ENCODE results near the gene HSPA1A.
"Not testable (repeated sequence)": the region's sequence is repeated elsewhere in the genome, so short reads cannot be mapped to it uniquely, and the experiment has no call there.

HSPA1A gene

GRCh38 chr6:31781244-31782125 is 33.9 kb upstream of the HSPA1A start:
- ATAC-seq (no peak), DNase-seq (no peak)

GRCh38 chr6:31782126-31782855 is 33.1 kb upstream of the HSPA1A start:
- no peak for DNase-seq

GRCh38 chr6:31784098-31784925 is 31.0 kb upstream of the HSPA1A start:
- DNase-seq (no peak), ATAC-seq (no peak)

More at GRCh38 chr6:31782126-31782855, 33.1 kb upstream of the HSPA1A start:
- no peak for ATAC-seq

DNA sequence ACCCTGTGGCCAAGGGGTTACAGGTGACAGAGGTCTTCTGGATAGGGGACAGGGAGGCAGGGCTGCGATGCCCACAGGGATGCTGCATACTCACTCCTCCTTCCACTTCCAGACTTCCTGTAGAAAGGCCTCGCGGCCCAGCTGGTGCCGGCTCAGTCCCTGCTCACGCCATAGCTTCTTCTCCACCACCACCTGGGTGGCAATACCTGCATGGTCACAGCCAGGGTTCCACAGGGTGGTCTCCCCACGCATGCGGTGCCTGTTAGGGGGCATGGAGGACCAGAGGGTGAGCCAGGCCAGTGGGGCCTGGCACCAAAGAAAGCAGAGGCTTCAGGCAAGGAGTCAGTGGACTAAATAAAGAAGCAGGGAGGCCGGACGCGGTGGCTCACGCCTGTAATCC is 29.9 kb upstream of the HSPA1A start:
- no peak for ATAC-seq
- DNase-seq: no peak

GRCh38 chr6:31791324-31792089 is 23.8 kb upstream of the HSPA1A start:
- peak; percentile 67 for DNase-seq
- ATAC-seq: no peak

- DNase-seq: no peak
- no peak for ATAC-seq
Measured at GRCh38 chr6:31792090-31792374, 23.3 kb upstream of the HSPA1A start.

GRCh38 chr6:31792761-31793171 is 22.6 kb upstream of the HSPA1A start:
- ATAC-seq (peak; percentile 45), DNase-seq (peak; percentile 56)

DNA sequence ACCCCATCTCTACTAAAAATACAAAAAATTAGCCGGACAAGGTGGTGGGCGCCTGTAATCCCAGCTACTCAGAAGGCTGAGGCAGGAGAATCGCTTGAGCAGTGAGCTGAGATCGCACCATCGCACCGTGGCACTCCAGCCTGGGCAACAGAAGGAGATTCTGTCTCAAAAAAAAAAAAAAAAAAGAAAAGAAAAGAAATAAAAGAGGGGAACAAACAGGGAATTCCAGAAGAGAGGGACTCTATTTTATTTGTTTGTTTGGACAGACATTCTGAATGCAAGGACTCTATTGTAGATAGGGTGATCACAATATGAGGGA is 21.5 kb upstream of the HSPA1A start:
- ATAC-seq, DNase-seq: not testable (repeated sequence)

GRCh38 chr6:31794294-31794865 is 21.0 kb upstream of the HSPA1A start:
- DNase-seq (no peak), ATAC-seq (no peak)

DNA sequence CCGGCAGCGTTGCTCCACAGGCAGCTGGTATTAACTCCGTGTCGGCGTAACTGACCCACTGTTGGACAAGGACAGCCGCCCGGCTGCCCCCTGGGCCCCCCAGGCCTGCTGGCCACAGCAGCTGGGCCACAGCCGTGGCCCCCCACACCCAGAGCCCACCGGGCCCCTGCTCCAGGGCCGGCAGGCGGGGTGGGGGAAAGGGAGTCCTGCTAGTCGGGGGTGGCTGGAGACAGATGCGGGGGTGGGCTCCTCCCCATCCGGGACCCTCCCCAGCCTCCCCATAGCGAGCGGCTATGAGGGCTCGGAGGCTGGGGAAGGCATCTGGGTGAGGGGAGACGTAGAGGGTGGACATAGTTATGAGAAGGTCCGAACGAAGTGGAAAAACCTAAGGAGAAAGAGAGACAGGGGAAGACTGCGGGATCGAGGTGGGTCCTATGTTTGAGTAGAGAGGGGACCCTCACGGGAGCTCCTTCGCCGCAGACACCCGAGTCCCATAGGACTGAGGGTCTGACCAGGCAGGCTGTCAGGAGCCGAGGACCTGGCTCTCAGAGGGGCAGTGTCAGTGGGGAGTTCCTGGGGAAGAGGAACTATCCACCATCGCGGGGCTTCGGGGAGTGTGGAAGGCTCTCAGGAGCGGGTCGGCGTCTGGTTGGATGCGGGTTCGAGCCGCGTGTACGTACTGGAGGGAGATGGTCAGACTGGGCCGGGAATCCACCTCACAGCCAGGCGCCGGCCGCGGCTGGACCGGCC is 20.3 kb upstream of the HSPA1A start:
- peak; percentile 15 for ATAC-seq
- DNase-seq: no peak

GRCh38 chr6:31795616-31796298 is 19.6 kb upstream of the HSPA1A start, which contains the start of gene VARS1:
VARS1 (minus strand) TSS chr6:31795752; CDS start chr6:31795217, 535 bp downstream.
- DNase-seq (peak; percentile 92), ATAC-seq (peak; percentile 85)

- DNase-seq (no peak), ATAC-seq (no peak)
Measured at GRCh38 chr6:31796993-31797385, 18.4 kb upstream of the HSPA1A start.

- no peak for DNase-seq
- ATAC-seq: no peak
Measured at GRCh38 chr6:31797588-31797987, 17.8 kb upstream of the HSPA1A start.

DNA sequence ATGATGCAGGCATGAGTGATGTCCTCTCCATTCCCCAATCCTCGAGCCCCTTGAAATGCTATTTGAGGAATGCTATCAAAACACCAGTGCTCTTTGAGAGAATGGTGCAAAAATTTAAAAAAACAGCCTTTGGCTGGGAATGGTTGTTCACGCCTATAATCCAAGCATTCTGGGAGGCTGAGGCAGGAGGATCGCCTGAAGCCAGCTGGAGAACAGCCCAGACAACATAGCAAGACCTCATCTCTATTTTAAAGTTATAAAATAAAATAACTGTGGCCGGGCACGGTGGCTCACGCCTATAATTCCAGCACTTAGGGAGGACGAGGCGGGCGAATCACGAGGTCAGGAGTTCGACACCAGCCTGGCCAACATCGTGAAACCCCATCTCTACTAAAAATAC is 15.6 kb upstream of the HSPA1A start:
- DNase-seq (no peak), ATAC-seq (no peak)

- DNase-seq, ATAC-seq: not testable (repeated sequence)
Measured at GRCh38 chr6:31801031-31801927, 14.1 kb upstream of the HSPA1A start.

- DNase-seq (no peak), ATAC-seq (peak; percentile 12)
Measured at GRCh38 chr6:31805939-31806469, 9.3 kb upstream of the HSPA1A start.

DNA sequence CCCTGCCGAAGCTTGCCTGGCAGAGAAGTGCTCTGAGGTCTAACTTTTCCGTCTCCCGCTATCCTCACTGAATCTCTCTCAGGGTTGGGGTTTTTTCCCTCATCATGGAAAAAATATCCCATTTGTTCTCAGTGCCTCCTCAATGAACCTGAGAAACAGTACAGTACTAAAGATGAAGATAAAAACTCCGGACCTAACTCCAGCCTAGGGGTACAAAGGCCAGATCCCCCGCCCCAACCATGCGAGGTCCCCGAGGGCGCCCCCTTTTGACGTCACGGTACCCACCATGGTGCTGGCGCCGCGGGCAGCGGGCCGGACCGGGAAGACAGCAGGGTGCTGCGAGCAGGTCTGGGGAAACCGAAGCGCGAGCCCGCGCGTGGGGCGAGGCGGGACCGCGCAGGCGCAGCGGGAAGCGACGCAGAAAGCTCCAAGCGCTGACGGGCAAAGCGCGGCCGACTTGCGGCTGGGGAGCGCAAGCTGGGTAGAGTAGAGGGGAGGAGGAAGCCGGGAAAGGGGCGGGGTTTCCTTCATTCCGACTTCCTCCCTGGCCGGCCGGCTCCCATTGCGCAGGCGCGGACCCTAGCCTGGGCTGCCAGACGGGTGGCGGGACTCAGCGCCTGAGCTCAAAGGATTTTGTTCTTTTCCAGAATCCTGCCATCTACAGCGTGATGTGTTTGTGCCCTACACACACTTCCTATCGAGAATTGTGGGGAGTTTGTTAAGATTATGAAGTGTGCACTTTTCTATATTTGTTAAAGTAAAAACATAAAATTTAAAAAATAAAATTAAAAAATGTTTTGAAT is 8.7 kb upstream of the HSPA1A start, which contains the start of gene LSM2:
Gene LSM2, minus strand, starts transcription at position 497 of the 803 bp plus-strand sequence. Its CDS starts 209 bp downstream, at position 288.
- DNase-seq (peak; percentile 99), ATAC-seq (peak; percentile 98)

DNA sequence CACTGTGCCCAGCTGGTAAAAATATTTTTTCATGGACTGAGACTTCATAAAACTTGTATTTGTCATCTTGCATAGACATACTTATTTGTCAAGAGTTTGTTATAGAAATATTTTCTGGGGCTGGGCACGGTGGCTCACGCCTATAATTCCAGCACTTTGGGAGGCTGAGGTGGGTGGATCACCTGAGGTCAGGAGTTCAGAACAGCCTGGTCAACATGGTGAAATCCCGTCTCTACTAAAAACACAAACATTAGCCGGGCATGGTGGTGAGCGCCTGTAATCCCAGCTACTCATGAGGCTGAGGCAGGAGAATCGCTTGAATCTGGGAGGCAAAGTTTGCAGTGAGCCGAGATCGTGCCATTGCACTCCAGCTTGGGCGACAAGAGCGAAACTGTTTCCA is 6.7 kb upstream of the HSPA1A start:
- not testable (repeated sequence) for DNase-seq, ATAC-seq

Data from stimulated activated naive CD8-positive, alpha-beta T cell treated with anti-CD3 and anti-CD28 coated beads, Interleukin-15, Interleukin-2, amounts not matched to agents 100 U/mL and 50 U/mL, for 24 hours (primary cell).